ENCODE results near the gene USP6NL. TPM values are rescaled to one million over a fixed set of nuclear protein-coding genes. Genes with fewer than 3 reads are reported as not detected.

Gene USP6NL
- total and polyA plus RNA-seq, 10 of the 15 experiments (the other 5 are each of a cell fraction or from before 2014, with no cell fraction given), result 4.0 to 27.7 (median 18.2) TPM

- H3K9me3 ChIP-seq (replicated peaks; ENCODE audit: control insufficient read depth, insufficient read depth, low read length), result no peaks in the 10 kb centered on the region
- 3% methylated on average over 10 of the region's 10 CpGs for WGBS (ENCODE audit: insufficient coverage, insufficient replicate concordance, low lambda C conversion rate, missing lambda C conversion rate)
- in situ Hi-C loops (cut with MboI) (no loop called here), intact Hi-C loops (cut with micrococcal nuclease; ENCODE audit: unreplicated experiment) (loop anchor here (1.0 to 10.0 kb wide), 6 partner anchors 54 to 444 kb away; no protein-coding TSS in a partner anchor)
- H3K4me1 ChIP-seq (ENCODE audit: control insufficient read depth, insufficient read depth, low read length), result peaks cover 19% of the 10 kb centered on the region
- BruUV-seq (replicated peaks), result no TSS peak
- peak overlapping the region; percentile 98 for H3K4me3 ChIP-seq
- no peaks in the 10 kb centered on the region for H3K27me3 ChIP-seq (replicated peaks in 1 of 2; ENCODE audit: control insufficient read depth in 2 of 2, insufficient read depth in 2 of 2, low read length in 1 of 2)
- no peaks in the 10 kb centered on the region for H3K36me3 ChIP-seq (ENCODE audit: control insufficient read depth in 2 of 2, insufficient read depth in 2 of 2, low read length in 1 of 2)
- CTCF ChIA-PET, result interaction anchor here (0.7 to 2.9 kb wide), 20 partner anchors 10 to 175 kb away, joined by 3 to 13 read pairs (median 4); no protein-coding TSS in a partner anchor
- H4K20me1 ChIP-seq (ENCODE audit: control insufficient read depth, insufficient read depth), result no peaks in the 10 kb centered on the region
- ATAC-seq, result peak; percentile 5
- POLR2A ChIA-PET, result interaction anchor here (0.5 to 4.2 kb wide), 14 partner anchors 10 to 1509 kb away, joined by 3 to 12 read pairs (median 4); no protein-coding TSS in a partner anchor
- peaks cover 80% of the 10 kb centered on the region for H3K79me2 ChIP-seq (ENCODE audit: control insufficient read depth, insufficient read depth, low read length)
- H3K9ac ChIP-seq (ENCODE audit: control insufficient read depth, insufficient read depth, low read length), result peak overlapping the region; percentile 92
- SMC1A ChIA-PET (ENCODE audit: uncharacterized antibody, unreplicated experiment), result interaction anchor here (0.6 to 4.8 kb wide), 35 partner anchors 9 to 688 kb away, joined by 3 to 57 read pairs (median 9); no protein-coding TSS in a partner anchor
- H3K4me2 ChIP-seq (ENCODE audit: control insufficient read depth, insufficient read depth), result peak overlapping the region; percentile 97
- no peak for FAIRE-seq
- peak overlapping the region; percentile 12 for H2AFZ ChIP-seq (ENCODE audit: control insufficient read depth, low read depth, low read length)
- peak overlapping the region; percentile 91 for H3K27ac ChIP-seq (ENCODE audit: control insufficient read depth, insufficient read depth)
- RAD21 ChIA-PET (ENCODE audit: unreplicated experiment), result interaction anchor here (0.6 to 6.0 kb wide), 26 partner anchors 8 to 149 kb away, joined by 3 to 32 read pairs (median 5); no protein-coding TSS in a partner anchor
- DNase-seq (ENCODE audit: low read depth, low spot score), result peak; percentile 55
- TF ChIP-seq ZBED1 (IDR thresholded peaks at IDR 0.05; ENCODE audit: borderline replicate concordance) (no peak), POU2F2 (IDR thresholded peaks at IDR 0.05; ENCODE audit: borderline replicate concordance, low read depth, low read length) (no peak), YBX1 (IDR thresholded peaks at IDR 0.05) (no peak), PKNOX1 (IDR thresholded peaks at IDR 0.05) (no peak), ZNF687 (IDR thresholded peaks at IDR 0.05) (no peak), RUNX3 (IDR thresholded peaks at IDR 0.05; ENCODE audit: low read length) (no peak), SREBF2 (IDR thresholded peaks at IDR 0.05; ENCODE audit: low read length) (no peak), ZNF217 (IDR thresholded peaks at IDR 0.05) (no peak), RAD51 (IDR thresholded peaks at IDR 0.05) (no peak), ZBTB4 (CRISPR knock-in tag; IDR thresholded peaks at IDR 0.05) (no peak), E4F1 (IDR thresholded peaks at IDR 0.05; ENCODE audit: borderline replicate concordance, partially characterized antibody) (no peak)
Measured at GRCh38 chr10:11608159-11609013, 3.1 kb downstream of the USP6NL start.

Data from GM12878 (cell line).